K562 (cell line): Measurements from ENCODE around the gene DUSP10. TPM values are rescaled to one million over a fixed set of nuclear protein-coding genes. Genes with fewer than 3 reads are reported as not detected.

ENCODE experiments used
- BACH1 ChIP-seq: fragments of 200-800 bp; sonication (Bioruptor generic); IDR thresholded peaks from 2 replicates; pipeline ENCODE4 v1.6.1; 2016; ENCODE audit warnings: missing genetic modification characterization, missing compliant biosample characterization
- CBFA2T2 ChIP-seq: fragments of 450-650 bp; conservative IDR thresholded peaks from 2 replicates; pipeline ENCODE4 v1.6.1; 2017; ENCODE audit warnings: mild to moderate bottlenecking
- CBFB ChIP-seq: sonication (generic); formaldehyde crosslinking; IDR thresholded peaks from 2 replicates; pipeline ENCODE4 v1.4.0; 2020; ENCODE audit warnings: mild to moderate bottlenecking, missing genetic modification reagents
- CBX2 ChIP-seq: fragments of 200-600 bp; sonication (generic); IDR thresholded peaks from one replicate; pipeline ENCODE4 v1.6.1; 2012; ENCODE audit warnings: mild to moderate bottlenecking, low read length, inconsistent platforms; ENCODE audit not compliant: insufficient read depth, poor library complexity, severe bottlenecking
- CBX3 ChIP-seq, 2 experiments: IDR thresholded peaks; 1 replicate in 1 of 2; 2 replicates in 1 of 2; pipeline ENCODE4 v1.6.1; 2012; ENCODE audit warnings: inconsistent platforms in 2 of 2, low read length in 2 of 2, borderline replicate concordance in 1 of 2, control low read depth in 1 of 2
- CC2D1A ChIP-seq: fragments of 450-650 bp; IDR thresholded peaks from 2 replicates; pipeline ENCODE4 v1.6.1; 2017; ENCODE audit warnings: mild to moderate bottlenecking
- CREBBP ChIP-seq: IDR thresholded peaks from one replicate; pipeline ENCODE4 v1.6.1; 2012; ENCODE audit warnings: low read depth, mild to moderate bottlenecking, control low read depth, inconsistent platforms, low read length
- KHSRP ChIP-seq: fragments of 450-650 bp; IDR thresholded peaks from 2 replicates; pipeline ENCODE4 v1.6.1; 2017
- MEF2D ChIP-seq: conservative IDR thresholded peaks from 2 replicates; pipeline ENCODE4 v1.6.1; 2016; ENCODE audit warnings: low read depth, missing genetic modification characterization, missing compliant biosample characterization
- POLR2AphosphoS2 ChIP-seq: IDR thresholded peaks from 2 replicates; pipeline ENCODE4 v1.6.1; 2012; ENCODE audit warnings: low read length, improper control_type of control experiment
- PRMT5 ChIP-seq: sonication (generic); formaldehyde crosslinking; IDR thresholded peaks from 2 replicates; pipeline ENCODE4 v1.5.0; 2020; ENCODE audit warnings: missing genetic modification reagents
- RBM17 ChIP-seq: fragments of 200-400 bp; formaldehyde crosslinking; IDR thresholded peaks from 2 replicates; pipeline ENCODE4 v1.6.1; 2017; ENCODE audit warnings: low read depth, mild to moderate bottlenecking, low read length, borderline replicate concordance
- SNIP1 ChIP-seq: fragments of 450-650 bp; IDR thresholded peaks from 2 replicates; pipeline ENCODE4 v1.7.1; 2017; ENCODE audit warnings: low read depth, mild to moderate bottlenecking
- TSC22D4 ChIP-seq: fragments of 450-650 bp; IDR thresholded peaks from 2 replicates; pipeline ENCODE4 v1.6.1; 2016; ENCODE audit warnings: missing genetic modification characterization, missing biosample characterization, control low read depth
- XRCC3 ChIP-seq: fragments of 450-650 bp; IDR thresholded peaks from 2 replicates; pipeline ENCODE4 v1.6.1; 2017; ENCODE audit warnings: mild to moderate bottlenecking, moderate library complexity
- ZNF121 ChIP-seq: sonication (generic); formaldehyde crosslinking; conservative IDR thresholded peaks from 2 replicates; pipeline ENCODE4 v1.8.0; 2022; ENCODE audit warnings: missing genetic modification reagents
- ZNF23 ChIP-seq: fragments of 250-450 bp; sonication (Bioruptor Pico); IDR thresholded peaks from 2 replicates; pipeline ENCODE4 v1.4.0; 2020; ENCODE audit warnings: mild to moderate bottlenecking
- ZNF699 ChIP-seq: fragments of 250-450 bp; sonication (Bioruptor Pico); IDR thresholded peaks from 2 replicates; pipeline ENCODE4 v1.8.0; 2021; ENCODE audit warnings: mild to moderate bottlenecking, moderate library complexity; ENCODE audit not compliant: insufficient replicate concordance
- polyA plus RNA-seq, 8 experiments: library from polyadenylated mRNA; depleted of rRNA in 4 of 8; stranded (reverse) in 5 of 8; unstranded in 3 of 8; fragments of >200 nt; fragmentation: Nextera tagmentation in 2 of 8; fragmentation: Illumina TruSeq in 1 of 8; extraction: Ambion mirVana in 2 of 8; extraction: Trizol in 1 of 8; gene quantifications; 2 replicates each; pipeline versions ENCODE4 v1.2.1 to v1.2.3, GENCODE V29; 2011 to 2014; ENCODE audit warnings: inconsistent platforms in 1 of 8, missing spikeins in 1 of 8
- total RNA-seq, 7 experiments: library from RNA; depleted of rRNA in 6 of 7; stranded (reverse); fragments of >200 nt in 6 of 7; fragmentation: Illumina TruSeq in 2 of 7; extraction: Trizol in 2 of 7; gene quantifications; 2 replicates each; pipeline versions ENCODE4 v1.2.1 to v1.2.3, GENCODE V29; 2011 to 2021; ENCODE audit warnings: low replicate concordance in 1 of 7
- TF ChIP-seq, protein P1 (sequence below): fragments of 450-650 bp; IDR thresholded peaks from 2 replicates; pipeline ENCODE4 v1.6.1; 2017; ENCODE audit warnings: mild to moderate bottlenecking, moderate library complexity

DUSP10 gene
- total and polyA plus RNA-seq, 9 of the 15 experiments (the other 6 are each of a cell fraction or from before 2014, with no cell fraction given): 1.7 to 8.3 (median 6.1) TPM

DNA sequence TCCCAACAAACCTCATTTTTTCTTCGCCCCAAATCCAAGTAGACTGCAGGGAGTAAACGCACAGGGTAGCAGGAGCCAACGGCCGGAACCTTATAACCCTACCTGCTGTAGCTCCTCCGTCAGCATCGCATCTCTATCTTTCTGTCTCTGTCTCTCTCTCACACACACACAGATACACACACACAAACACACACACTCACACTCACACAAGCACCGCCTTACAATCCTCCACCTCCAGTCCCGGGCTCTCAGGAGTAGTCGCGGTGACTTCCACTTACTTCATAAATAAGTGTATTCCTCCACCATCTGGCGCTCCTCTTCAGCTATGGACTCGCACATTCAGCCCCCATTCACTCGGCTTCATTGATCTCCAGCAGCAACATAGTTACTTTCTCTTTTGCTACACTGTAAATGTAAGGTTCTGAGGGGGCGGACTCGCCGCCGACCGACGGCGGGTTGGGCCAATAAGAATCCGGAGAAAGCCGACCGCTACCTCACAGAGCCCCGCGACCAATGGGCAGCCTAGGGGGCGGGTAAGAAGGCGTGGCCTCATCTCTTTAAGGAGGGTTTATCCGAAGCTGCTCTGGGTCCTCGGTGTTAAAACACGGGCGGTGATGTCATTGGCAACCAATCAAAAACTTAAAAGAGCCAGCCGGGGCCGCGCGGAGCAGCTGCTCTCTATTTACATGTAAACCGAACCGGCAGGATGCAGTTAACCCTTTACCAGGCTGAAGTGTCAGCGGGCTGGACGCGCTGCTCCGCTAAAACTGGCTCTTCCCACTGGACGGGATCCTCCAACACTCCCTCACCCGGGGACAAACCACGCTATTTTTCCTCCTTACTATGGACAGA lies at the start of gene DUSP10 (continued):
- TF ChIP-seq POLR2AphosphoS2 (no peak; the same call in 1 of the 2 replicates), SNIP1 (no peak), TSC22D4 (tag) (no peak), CBFB (CRISPR knock-in tag) (no peak), ZNF121 (CRISPR knock-in tag) (no peak), XRCC3 (no peak), CBX2 (no peak), CBX3 (IDR thresholded peaks at IDR 0.05; ENCODE audit: borderline replicate concordance in 1 of 2, low read length in 2 of 2) (0 out of 3 replicates have a peak, but pooled peaks of 1 of the 2 experiments have one; percentile 5), CBFA2T2 (no peak), CREBBP (no peak), KHSRP (no peak), BACH1 (tag) (no peak), ZNF699 (CRISPR knock-in tag) (no peak), RBM17 (no peak), MEF2D (tag) (no peak), CC2D1A (0 out of 2 replicates have a peak, but pooled peaks have one; percentile 31), PRMT5 (CRISPR knock-in tag) (no peak), ZNF23 (CRISPR knock-in tag) (no peak)
- TF ChIP-seq, protein P1, sequence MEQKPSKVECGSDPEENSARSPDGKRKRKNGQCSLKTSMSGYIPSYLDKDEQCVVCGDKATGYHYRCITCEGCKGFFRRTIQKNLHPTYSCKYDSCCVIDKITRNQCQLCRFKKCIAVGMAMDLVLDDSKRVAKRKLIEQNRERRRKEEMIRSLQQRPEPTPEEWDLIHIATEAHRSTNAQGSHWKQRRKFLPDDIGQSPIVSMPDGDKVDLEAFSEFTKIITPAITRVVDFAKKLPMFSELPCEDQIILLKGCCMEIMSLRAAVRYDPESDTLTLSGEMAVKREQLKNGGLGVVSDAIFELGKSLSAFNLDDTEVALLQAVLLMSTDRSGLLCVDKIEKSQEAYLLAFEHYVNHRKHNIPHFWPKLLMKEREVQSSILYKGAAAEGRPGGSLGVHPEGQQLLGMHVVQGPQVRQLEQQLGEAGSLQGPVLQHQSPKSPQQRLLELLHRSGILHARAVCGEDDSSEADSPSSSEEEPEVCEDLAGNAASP: no peak
